HG02571 (cell line): ENCODE data around the gene ARID3B.
"Not testable (repeated sequence)": the region's sequence is repeated elsewhere in the genome, so short reads cannot be mapped to it uniquely, and the experiment has no call there.

Experiments used
- ATAC-seq: cut with Tn5 transposase; IDR thresholded peaks from one replicate; pipeline ENCODE4 v1.9.1; 2021; ENCODE audit warnings: mild to moderate bottlenecking, moderate library complexity; ENCODE audit not compliant: unreplicated experiment

ARID3B gene, protein sequence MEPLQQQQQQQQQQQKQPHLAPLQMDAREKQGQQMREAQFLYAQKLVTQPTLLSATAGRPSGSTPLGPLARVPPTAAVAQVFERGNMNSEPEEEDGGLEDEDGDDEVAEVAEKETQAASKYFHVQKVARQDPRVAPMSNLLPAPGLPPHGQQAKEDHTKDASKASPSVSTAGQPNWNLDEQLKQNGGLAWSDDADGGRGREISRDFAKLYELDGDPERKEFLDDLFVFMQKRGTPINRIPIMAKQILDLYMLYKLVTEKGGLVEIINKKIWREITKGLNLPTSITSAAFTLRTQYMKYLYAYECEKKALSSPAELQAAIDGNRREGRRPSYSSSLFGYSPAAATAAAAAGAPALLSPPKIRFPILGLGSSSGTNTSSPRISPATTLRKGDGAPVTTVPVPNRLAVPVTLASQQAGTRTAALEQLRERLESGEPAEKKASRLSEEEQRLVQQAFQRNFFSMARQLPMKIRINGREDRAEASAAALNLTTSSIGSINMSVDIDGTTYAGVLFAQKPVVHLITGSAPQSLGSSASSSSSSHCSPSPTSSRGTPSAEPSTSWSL

GRCh38 chr15:74540761-74541493, at the start of gene ARID3B:
Gene ARID3B, plus strand, starts transcription at chr15:74541220. Its CDS starts 2,717 bp downstream, at chr15:74543937.
- ATAC-seq, result peak; percentile 84

- ATAC-seq, result no peak
Observed at GRCh38 chr15:74496648-74497047, 44.4 kb upstream of the ARID3B start.

- ATAC-seq, result no peak
Observed at GRCh38 chr15:74497584-74497983, 43.4 kb upstream of the ARID3B start.

- ATAC-seq, result no peak
Observed at GRCh38 chr15:74499366-74499765, 41.7 kb upstream of the ARID3B start.

GRCh38 chr15:74500401-74500800, 40.6 kb upstream of the ARID3B start:
- no peak for ATAC-seq

GRCh38 chr15:74502301-74502700, 38.7 kb upstream of the ARID3B start:
- ATAC-seq, result no peak

- ATAC-seq, result no peak
Observed at GRCh38 chr15:74504418-74504817, 36.6 kb upstream of the ARID3B start.

GRCh38 chr15:74504836-74505235, 36.2 kb upstream of the ARID3B start:
- no peak for ATAC-seq

- ATAC-seq, result no peak
Observed at GRCh38 chr15:74505837-74506514, 35.0 kb upstream of the ARID3B start.

DNA sequence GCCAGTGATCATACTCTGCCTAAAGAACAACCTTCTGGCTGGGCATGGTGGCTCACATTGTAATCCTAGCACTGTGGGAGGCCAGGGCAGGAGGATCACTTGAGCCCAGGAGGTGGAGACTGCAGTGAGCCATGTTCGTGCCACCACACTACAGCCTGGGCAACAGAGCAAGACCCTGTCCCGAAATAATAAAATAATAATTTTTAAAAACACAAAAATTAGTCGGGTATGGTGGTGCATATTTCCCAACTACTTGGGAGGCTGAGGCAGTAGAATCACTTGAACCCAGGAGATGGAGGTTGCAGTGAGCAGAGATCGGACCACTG, 34.5 kb upstream of the ARID3B start:
- ATAC-seq, result no peak

GRCh38 chr15:74511583-74511982, 29.4 kb upstream of the ARID3B start:
- no peak for ATAC-seq

GRCh38 chr15:74514059-74514458, 27.0 kb upstream of the ARID3B start:
- not testable (repeated sequence) for ATAC-seq

- ATAC-seq, result no peak
Observed at GRCh38 chr15:74517096-74517495, 23.9 kb upstream of the ARID3B start.

GRCh38 chr15:74519311-74519710, 21.7 kb upstream of the ARID3B start:
- no peak for ATAC-seq

DNA sequence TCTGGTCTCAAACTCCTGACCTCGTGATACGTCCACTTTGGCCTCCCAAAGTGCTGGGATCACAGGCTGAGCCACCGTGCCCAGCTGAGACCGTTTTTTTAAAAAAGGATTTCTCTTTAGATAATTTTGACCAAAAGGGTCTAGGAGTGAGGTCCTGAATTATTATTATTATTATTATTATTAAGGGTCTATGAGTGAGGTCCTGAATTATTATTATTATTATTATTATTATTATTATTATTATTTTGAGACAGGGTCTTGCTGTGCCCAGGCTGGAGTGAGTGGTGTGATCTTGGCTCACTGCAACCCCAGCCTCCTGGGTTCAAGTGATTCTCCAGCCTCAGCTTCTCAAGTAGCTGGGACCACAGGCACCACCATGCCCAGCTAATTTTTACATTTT, 20.6 kb upstream of the ARID3B start:
- ATAC-seq, result no peak

DNA sequence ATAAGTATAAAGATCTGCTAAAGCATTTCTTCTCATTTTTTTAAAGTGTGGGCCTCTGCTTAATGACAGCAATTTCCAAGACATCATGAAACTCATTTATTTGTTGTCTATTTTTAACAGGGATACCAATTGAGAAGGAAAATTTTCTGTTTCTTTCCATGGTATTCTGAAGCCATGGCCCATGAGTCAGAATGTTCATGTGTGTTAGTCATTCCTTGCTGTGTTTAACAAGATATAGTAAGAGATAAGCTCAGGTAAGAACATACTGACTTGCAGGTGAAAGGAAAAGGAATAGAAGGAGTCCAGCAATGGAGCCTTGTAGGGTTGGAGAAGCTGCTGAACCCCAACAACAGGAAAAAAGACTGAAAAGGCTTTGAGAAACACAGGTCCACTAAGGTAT, 17.0 kb upstream of the ARID3B start:
- ATAC-seq, result no peak

DNA sequence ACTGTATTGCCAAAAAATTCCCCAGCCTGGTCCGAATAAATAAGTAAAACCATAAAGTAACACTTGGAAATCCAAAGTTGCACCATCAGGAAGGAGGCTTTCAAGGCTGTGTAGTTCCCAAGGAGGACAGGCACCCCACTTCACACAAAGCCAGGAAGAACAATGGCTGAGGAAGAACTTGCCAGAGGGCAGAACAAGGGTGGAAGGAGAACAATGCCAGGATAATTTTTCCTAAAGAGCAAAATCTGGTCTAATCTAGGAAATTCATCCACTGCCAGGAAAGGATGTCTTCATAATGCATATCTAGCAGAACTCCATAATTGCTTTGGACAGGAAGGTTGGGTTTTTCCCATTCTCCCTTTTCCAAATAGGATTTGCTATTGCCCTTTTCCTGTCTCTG, 15.7 kb upstream of the ARID3B start:
- ATAC-seq, result no peak

GRCh38 chr15:74525945-74526344, 15.1 kb upstream of the ARID3B start:
- no peak for ATAC-seq

- ATAC-seq, result no peak
Observed at GRCh38 chr15:74528876-74529275, 12.1 kb upstream of the ARID3B start.

- ATAC-seq, result no peak
Observed at GRCh38 chr15:74529921-74530320, 11.1 kb upstream of the ARID3B start.

GRCh38 chr15:74530771-74531143, 10.3 kb upstream of the ARID3B start:
- ATAC-seq, result no peak
